Measurements from ENCODE around the gene RASSF7. TPM values are rescaled to one million over a fixed set of nuclear protein-coding genes. Genes with fewer than 3 reads are reported as not detected.

The RASSF7 gene
- total RNA-seq, 1 experiment from 2014 or later, result 32.5 TPM

GRCh38 chr11:607020-607780 is 46.4 kb downstream of the RASSF7 start (continued):
- TF ChIP-seq PRDM15 (CRISPR knock-in tag; IDR thresholded peaks at IDR 0.05), result no peak

DNA sequence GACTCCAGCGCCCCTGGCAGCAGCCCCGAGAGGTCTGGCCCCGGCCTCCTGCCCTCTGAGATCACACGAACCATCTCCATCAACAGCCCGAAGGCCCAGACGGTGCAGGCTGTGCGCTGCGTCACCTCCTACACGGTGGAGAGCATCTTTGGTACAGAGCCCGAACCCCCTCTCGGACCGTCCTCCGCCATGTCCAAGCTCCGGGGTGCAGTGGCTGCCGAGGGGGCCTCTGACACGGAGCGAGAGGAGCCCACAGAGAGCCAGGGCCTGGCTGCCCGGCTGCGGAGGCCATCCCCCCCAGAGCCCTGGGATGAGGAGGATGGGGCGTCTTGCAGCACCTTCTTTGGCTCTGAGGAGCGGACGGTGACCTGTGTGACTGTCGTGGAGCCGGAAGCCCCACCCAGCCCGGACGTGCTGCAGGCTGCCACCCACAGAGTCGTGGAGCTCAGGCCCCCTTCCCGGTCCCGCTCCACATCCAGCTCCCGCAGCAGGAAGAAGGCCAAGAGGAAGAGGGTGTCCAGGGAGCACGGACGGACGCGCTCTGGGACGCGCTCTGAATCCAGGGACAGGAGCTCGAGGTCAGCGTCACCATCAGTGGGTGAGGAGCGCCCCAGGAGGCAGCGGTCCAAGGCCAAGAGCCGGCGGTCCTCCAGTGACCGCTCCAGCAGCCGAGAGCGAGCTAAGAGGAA is 47.3 kb downstream of the RASSF7 start:
- no peak for TF ChIP-seq SOX15 (CRISPR knock-in tag; IDR thresholded peaks at IDR 0.05)
- no peak for TF ChIP-seq ZNF232 (CRISPR knock-in tag; IDR thresholded peaks at IDR 0.05)
- TF ChIP-seq FOXJ3 (CRISPR knock-in tag; IDR thresholded peaks at IDR 0.05; ENCODE audit: borderline replicate concordance), result no peak
- TF ChIP-seq TCF7 (CRISPR knock-in tag; IDR thresholded peaks at IDR 0.05; ENCODE audit: low read depth), result no peak
- TF ChIP-seq FOXP4 (CRISPR knock-in tag; IDR thresholded peaks at IDR 0.05), result no peak
- TF ChIP-seq ZNF138 (CRISPR knock-in tag; conservative IDR thresholded peaks at IDR 0.05), result no peak
- no peak for TF ChIP-seq CREB1 (CRISPR knock-in tag; IDR thresholded peaks at IDR 0.05)
- no peak for TF ChIP-seq CBFB (CRISPR knock-in tag; IDR thresholded peaks at IDR 0.05; ENCODE audit: low read depth)
- TF ChIP-seq ATF1 (CRISPR knock-in tag; IDR thresholded peaks at IDR 0.05), result no peak
- TF ChIP-seq IRF2 (CRISPR knock-in tag; IDR thresholded peaks at IDR 0.05; ENCODE audit: borderline replicate concordance, low read depth), result no peak
- TF ChIP-seq SMAD4 (CRISPR knock-in tag; IDR thresholded peaks at IDR 0.05), result no peak
- no peak for TF ChIP-seq GRHL2 (CRISPR knock-in tag; IDR thresholded peaks at IDR 0.05; ENCODE audit: insufficient replicate concordance, severe bottlenecking)
- TF ChIP-seq, protein P1, sequence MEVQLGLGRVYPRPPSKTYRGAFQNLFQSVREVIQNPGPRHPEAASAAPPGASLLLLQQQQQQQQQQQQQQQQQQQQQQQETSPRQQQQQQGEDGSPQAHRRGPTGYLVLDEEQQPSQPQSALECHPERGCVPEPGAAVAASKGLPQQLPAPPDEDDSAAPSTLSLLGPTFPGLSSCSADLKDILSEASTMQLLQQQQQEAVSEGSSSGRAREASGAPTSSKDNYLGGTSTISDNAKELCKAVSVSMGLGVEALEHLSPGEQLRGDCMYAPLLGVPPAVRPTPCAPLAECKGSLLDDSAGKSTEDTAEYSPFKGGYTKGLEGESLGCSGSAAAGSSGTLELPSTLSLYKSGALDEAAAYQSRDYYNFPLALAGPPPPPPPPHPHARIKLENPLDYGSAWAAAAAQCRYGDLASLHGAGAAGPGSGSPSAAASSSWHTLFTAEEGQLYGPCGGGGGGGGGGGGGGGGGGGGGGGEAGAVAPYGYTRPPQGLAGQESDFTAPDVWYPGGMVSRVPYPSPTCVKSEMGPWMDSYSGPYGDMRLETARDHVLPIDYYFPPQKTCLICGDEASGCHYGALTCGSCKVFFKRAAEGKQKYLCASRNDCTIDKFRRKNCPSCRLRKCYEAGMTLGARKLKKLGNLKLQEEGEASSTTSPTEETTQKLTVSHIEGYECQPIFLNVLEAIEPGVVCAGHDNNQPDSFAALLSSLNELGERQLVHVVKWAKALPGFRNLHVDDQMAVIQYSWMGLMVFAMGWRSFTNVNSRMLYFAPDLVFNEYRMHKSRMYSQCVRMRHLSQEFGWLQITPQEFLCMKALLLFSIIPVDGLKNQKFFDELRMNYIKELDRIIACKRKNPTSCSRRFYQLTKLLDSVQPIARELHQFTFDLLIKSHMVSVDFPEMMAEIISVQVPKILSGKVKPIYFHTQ (CRISPR knock-in tag; IDR thresholded peaks at IDR 0.05), result no peak
- no peak for TF ChIP-seq ZBTB21 (CRISPR knock-in tag; IDR thresholded peaks at IDR 0.05; ENCODE audit: borderline replicate concordance)
- TF ChIP-seq, protein P2, sequence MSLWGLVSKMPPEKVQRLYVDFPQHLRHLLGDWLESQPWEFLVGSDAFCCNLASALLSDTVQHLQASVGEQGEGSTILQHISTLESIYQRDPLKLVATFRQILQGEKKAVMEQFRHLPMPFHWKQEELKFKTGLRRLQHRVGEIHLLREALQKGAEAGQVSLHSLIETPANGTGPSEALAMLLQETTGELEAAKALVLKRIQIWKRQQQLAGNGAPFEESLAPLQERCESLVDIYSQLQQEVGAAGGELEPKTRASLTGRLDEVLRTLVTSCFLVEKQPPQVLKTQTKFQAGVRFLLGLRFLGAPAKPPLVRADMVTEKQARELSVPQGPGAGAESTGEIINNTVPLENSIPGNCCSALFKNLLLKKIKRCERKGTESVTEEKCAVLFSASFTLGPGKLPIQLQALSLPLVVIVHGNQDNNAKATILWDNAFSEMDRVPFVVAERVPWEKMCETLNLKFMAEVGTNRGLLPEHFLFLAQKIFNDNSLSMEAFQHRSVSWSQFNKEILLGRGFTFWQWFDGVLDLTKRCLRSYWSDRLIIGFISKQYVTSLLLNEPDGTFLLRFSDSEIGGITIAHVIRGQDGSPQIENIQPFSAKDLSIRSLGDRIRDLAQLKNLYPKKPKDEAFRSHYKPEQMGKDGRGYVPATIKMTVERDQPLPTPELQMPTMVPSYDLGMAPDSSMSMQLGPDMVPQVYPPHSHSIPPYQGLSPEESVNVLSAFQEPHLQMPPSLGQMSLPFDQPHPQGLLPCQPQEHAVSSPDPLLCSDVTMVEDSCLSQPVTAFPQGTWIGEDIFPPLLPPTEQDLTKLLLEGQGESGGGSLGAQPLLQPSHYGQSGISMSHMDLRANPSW (CRISPR knock-in tag; conservative IDR thresholded peaks at IDR 0.05; ENCODE audit: low read depth), result no peak
- ChIA-PET POLR2A (no interaction called here), CTCF (interaction anchor here (1.0 kb wide), 1 partner anchor 169 kb away, joined by 4 read pairs; the partner anchor contains the start of gene GATD1)
- Mint-ChIP-seq H3K4me3 (no peak overlapping the region), H3K27me3 (ENCODE audit: low read depth) (no peaks in the 10 kb centered on the region), H3K27ac (no peak overlapping the region), H3K36me3 (peaks cover 38% of the 10 kb centered on the region), H3K4me1 (0 out of 2 replicates have a peak, but pooled peaks cover 4% of the 10 kb centered on the region), H3K9me3 (no peaks in the 10 kb centered on the region)
- ATAC-seq (no peak), DNase-seq (ENCODE audit: low spot score) (no peak)
